Fibroblast of the aortic adventitia (primary cell): Measurements from ENCODE around the gene SLC6A3. TPM values are rescaled to one million over a fixed set of nuclear protein-coding genes. Genes with fewer than 3 reads are reported as not detected.
"Not testable (repeated sequence)": the region's sequence is repeated elsewhere in the genome, so short reads cannot be mapped to it uniquely, and the experiment has no call there.

Source experiments
- DNase-seq: peaks from one replicate; pipeline ENCODE4 v3.0.0-alpha.2; 2010; ENCODE audit warnings: low read depth
- H3K4me3 ChIP-seq: 2 replicates; pipeline ENCODE4 v1.5.1; 2011; ENCODE audit warnings: low read depth, mild to moderate bottlenecking, control low read depth, low read length, moderate library complexity
- CTCF ChIP-seq: IDR thresholded peaks from 2 replicates; pipeline ENCODE4 v1.5.1; 2011; ENCODE audit warnings: mild to moderate bottlenecking, low read length, control low read depth, inconsistent platforms; ENCODE audit not compliant: insufficient read depth
- total RNA-seq: library from RNA; depleted of rRNA; stranded (reverse); fragments of >200 nt; gene quantifications from 2 replicates; pipeline ENCODE4 v1.2.3, GENCODE V29; 2012; ENCODE audit warnings: low replicate concordance

The SLC6A3 gene
- total RNA-seq, 1 donor, result not detected

GRCh38 chr5:1363160-1363559 is 82.1 kb downstream of the SLC6A3 start:
- no peak overlapping the region for H3K4me3 ChIP-seq
- no peak for TF ChIP-seq CTCF
- DNase-seq, result no peak

GRCh38 chr5:1362242-1363015 is 82.8 kb downstream of the SLC6A3 start:
- no peak for DNase-seq
- H3K4me3 ChIP-seq, result no peak overlapping the region
- TF ChIP-seq CTCF, result no peak

GRCh38 chr5:1360861-1361260 is 84.4 kb downstream of the SLC6A3 start:
- DNase-seq, result no peak
- no peak for TF ChIP-seq CTCF
- no peak overlapping the region for H3K4me3 ChIP-seq

GRCh38 chr5:1360367-1360766 is 84.9 kb downstream of the SLC6A3 start:
- DNase-seq, H3K4me3 ChIP-seq: not testable (repeated sequence)

GRCh38 chr5:1359713-1360112 is 85.5 kb downstream of the SLC6A3 start:
- no peak overlapping the region for H3K4me3 ChIP-seq
- DNase-seq, result no peak
- TF ChIP-seq CTCF, result no peak

GRCh38 chr5:1359031-1359645 is 86.1 kb downstream of the SLC6A3 start:
- TF ChIP-seq CTCF, result no peak
- no peak for DNase-seq

GRCh38 chr5:1358726-1359025 is 86.6 kb downstream of the SLC6A3 start:
- no peak for DNase-seq
- no peak for TF ChIP-seq CTCF
- H3K4me3 ChIP-seq, result no peak overlapping the region

More at GRCh38 chr5:1359031-1359645, 86.1 kb downstream of the SLC6A3 start:
- H3K4me3 ChIP-seq, result no peak overlapping the region
